ENCODE data around the gene HBM.
"Not testable (repeated sequence)": the region's sequence is repeated elsewhere in the genome, so short reads cannot be mapped to it uniquely, and the experiment has no call there.

The HBM gene

DNA sequence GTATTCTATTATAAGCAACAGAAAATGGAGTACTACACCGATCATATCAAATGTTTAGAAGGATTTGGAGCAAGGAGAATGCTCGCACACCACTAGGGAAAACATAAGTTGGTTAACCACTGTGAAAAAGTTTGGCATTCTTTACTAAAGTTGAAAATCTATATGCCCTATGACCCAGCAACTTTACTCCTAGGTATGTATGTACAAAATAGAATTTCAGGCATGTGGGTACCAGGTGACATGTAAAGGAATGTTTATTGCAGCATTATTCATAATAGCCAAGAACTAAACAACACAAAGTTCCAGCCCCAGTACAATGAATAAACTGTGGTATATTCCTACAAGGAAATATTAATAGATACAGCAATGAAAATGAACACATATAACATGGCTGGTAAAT, 19.1 kb upstream of the HBM start:
- H3K4me3 ChIP-seq (ENCODE audit: low read depth, low read length), result no peak overlapping the region
- TF ChIP-seq, protein P1, sequence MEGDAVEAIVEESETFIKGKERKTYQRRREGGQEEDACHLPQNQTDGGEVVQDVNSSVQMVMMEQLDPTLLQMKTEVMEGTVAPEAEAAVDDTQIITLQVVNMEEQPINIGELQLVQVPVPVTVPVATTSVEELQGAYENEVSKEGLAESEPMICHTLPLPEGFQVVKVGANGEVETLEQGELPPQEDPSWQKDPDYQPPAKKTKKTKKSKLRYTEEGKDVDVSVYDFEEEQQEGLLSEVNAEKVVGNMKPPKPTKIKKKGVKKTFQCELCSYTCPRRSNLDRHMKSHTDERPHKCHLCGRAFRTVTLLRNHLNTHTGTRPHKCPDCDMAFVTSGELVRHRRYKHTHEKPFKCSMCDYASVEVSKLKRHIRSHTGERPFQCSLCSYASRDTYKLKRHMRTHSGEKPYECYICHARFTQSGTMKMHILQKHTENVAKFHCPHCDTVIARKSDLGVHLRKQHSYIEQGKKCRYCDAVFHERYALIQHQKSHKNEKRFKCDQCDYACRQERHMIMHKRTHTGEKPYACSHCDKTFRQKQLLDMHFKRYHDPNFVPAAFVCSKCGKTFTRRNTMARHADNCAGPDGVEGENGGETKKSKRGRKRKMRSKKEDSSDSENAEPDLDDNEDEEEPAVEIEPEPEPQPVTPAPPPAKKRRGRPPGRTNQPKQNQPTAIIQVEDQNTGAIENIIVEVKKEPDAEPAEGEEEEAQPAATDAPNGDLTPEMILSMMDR (IDR thresholded peaks at IDR 0.05; ENCODE audit: low read depth, low read length), result no peak

DNA sequence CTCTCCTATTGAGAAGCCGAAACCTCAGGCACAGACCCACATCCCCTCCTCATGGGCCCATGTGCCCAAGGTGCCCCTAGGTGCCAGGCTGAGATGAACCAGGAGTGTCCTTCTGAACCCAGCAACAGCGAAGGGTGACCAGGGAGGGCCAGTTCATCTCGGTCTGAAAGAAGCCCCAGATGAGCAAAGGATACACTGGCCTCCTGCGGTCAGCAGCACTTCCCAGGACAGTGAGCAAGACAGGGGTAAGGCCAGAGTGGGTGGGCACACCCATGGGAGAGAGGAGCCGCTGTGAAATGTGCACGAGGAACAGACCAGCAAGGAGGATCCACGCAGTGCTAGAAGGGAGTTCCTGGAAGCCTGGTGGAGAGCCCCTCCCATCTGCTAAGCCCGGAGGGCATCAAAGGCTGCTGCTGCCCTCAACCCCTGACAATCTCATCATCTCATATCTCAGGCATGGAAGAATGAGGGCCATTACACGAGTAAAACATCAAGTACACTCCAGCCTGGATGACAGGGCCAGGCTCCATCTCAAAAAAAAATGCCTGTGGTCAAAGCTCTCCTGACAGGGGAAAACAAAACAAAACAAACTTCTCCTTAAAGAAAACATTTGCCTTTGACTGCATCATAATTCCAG, 16.6 kb upstream of the HBM start:
- 0 out of 2 replicates have a peak overlapping the region, but pooled peaks have one; percentile 10 for H3K4me3 ChIP-seq (ENCODE audit: low read depth, low read length)
- TF ChIP-seq, protein P1 (IDR thresholded peaks at IDR 0.05; ENCODE audit: low read depth, low read length), result no peak

DNA sequence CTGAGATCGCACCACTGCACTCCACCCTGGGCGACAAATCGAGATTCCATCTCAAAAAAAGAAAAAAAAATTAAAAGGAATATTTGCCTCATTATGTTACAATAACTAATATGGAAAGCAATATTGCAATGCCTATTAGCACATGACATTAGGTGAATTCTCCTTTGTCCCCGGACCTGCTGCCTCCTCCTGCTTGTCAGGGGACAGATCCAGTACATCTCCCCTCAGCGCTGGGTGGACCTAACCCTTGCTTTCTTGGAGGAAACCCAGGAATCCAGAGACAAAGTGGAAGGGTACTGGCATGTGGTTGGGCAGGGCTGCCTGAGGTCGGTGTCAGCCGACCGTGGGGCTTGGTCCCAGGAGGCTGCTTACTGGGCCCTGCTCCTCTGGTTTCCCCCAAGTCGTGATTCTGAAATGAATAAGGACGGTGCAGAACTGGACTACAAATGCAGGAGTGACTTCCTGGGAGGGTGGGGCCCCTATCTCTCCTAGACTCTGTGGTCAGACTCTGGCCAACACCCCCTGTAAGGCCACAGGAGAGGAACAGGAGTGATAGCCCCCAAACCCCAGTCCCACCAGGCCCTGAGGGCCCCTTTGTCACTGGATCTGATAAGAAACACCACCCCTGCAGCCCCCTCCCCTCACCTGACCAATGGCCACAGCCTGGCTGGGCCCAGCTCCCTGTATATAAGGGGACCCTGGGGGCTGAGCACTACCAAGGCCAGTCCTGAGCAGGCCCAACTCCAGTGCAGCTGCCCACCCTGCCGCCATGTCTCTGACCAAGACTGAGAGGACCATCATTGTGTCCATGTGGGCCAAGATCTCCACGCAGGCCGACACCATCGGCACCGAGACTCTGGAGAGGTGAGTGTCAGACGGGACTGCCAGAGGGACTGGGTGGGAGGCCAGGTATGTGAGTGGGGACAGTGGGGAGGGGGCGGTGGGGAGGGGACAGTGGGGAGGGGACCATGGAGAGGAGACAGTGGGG, 13.3 kb upstream of the HBM start, which contains the start of gene HBZ:
TSS of gene HBZ (plus strand) at position 504 of the 988 bp plus-strand sequence. CDS start at position 770, 266 bp downstream.
- H3K4me3 ChIP-seq (ENCODE audit: low read depth, low read length), result no peak within 1 kb of the TSS

DNA sequence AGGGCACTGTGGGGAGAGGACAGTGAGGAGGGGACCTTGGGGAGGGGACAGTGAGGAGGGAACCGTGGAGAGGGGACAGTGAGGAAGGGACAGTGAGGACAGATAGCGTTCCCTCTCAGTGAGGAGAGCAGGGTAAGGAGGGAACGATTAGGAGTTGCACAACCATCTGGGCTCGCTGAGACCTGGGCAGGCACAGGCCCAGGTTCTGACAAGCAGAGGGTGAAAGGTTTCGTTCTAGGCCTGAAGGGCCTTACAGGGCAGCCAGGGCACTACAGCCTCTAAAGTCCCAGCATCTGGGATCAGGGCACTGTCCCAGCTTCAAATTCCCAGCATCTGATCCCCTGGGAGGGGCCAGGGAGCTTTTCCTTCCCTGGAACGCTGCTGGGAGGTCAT, 12.7 kb upstream of the HBM start:
- not testable (repeated sequence) for H3K4me3 ChIP-seq (ENCODE audit: low read depth, low read length)

More for the DNA sequence above, 13.3 kb upstream of the HBM start, which contains the start of gene HBZ:
- TF ChIP-seq, protein P1 (IDR thresholded peaks at IDR 0.05; ENCODE audit: low read depth, low read length), result no peak

DNA sequence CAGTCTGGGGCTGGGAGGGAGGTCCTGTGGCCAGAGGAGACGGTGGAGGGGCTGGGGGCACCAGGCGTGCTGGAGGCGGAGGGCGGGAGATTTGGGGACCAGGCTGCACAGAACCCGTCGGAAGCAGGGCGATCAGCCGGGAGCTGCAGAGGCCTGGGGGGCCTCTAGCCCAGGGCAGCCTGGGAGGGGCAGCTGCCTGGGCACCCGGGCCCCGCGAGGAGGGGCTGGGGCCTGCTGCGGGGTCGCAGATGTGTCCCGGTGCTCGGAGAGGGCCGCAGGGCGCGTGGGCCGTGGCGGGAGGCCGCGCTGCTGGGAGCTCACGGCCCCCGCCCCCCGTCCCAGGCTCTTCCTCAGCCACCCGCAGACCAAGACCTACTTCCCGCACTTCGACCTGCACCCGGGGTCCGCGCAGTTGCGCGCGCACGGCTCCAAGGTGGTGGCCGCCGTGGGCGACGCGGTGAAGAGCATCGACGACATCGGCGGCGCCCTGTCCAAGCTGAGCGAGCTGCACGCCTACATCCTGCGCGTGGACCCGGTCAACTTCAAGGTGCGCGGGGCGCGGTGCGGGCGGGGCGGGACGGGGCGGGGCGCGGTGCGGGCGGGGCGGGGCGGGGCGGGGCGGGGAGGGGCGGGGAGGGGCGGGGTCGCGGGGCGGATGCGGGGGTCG, 12.1 kb upstream of the HBM start:
- H3K4me3 ChIP-seq (ENCODE audit: low read depth, low read length), result not testable (repeated sequence)

DNA sequence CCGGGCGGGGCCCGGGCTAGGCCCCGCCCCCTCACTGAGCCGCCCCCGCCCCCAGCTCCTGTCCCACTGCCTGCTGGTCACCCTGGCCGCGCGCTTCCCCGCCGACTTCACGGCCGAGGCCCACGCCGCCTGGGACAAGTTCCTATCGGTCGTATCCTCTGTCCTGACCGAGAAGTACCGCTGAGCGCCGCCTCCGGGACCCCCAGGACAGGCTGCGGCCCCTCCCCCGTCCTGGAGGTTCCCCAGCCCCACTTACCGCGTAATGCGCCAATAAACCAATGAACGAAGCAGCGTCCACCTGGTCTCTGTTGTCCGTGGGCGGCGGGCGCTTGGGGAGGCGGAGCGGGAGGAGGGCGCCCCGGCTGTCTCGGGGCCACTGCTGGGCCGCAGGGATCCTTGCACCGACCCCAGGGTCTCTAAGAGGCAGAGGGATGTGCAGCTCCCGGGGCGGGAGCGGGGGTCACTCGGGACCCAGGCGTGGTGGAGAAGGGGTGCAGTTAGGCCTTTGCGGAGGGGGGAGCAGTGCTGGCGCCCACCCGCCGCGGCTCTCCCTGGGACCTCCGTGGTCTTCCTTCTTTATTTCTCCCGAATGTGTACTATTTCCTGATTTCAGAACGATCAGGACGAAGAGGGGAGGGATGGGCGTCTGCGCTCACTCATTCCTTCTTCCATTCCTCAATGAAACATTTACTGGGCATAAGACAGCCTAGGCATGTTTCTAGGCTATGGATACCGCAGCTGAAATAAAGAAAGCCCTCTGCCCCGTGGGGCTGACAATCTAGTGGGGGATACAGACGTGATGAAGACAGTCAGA, 11.4 kb upstream of the HBM start:
- H3K4me3 ChIP-seq (ENCODE audit: low read depth, low read length), result peak overlapping the region; percentile 43
- TF ChIP-seq, protein P1 (IDR thresholded peaks at IDR 0.05; ENCODE audit: low read depth, low read length), result no peak

DNA sequence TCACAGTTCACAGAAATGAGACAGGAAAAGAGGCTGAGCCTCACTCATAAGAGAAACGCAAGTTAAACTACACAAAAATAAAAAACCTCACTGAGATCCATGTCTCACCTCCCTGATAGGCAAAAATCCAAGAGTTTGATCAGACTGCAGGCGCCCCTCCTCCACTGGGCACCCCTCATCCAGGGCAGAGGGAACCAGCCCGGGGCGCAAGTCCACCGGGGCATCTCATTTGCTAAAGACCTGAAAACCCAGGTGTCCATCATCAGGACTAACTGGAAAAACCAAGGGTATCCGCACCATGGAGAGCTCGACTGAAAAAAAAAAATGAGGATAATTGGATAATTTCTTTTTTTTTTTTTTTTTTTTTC, 10.8 kb upstream of the HBM start:
- H3K4me3 ChIP-seq (ENCODE audit: low read depth, low read length), result no peak overlapping the region
- TF ChIP-seq, protein P1 (IDR thresholded peaks at IDR 0.05; ENCODE audit: low read depth, low read length), result no peak

All from WI38 (cell line).